HepG2 (cell line): ENCODE data around the gene LRRN4CL.

Experiments used
- CTCF ChIP-seq: sonication (generic); formaldehyde crosslinking; IDR thresholded peaks from 2 replicates; pipeline ENCODE4 v1.5.0; 2020; ENCODE audit warnings: mild to moderate bottlenecking, missing genetic modification reagents, moderate library complexity
- DPF2 ChIP-seq: sonication (generic); formaldehyde crosslinking; IDR thresholded peaks from 2 replicates; pipeline ENCODE4 v1.4.0; 2020; ENCODE audit warnings: mild to moderate bottlenecking, low read depth, missing genetic modification reagents, borderline replicate concordance
- FOXJ3 ChIP-seq: sonication (generic); formaldehyde crosslinking; IDR thresholded peaks from 2 replicates; pipeline ENCODE4 v1.4.0; 2020; ENCODE audit warnings: missing genetic modification reagents, mild to moderate bottlenecking, borderline replicate concordance
- HDAC2 ChIP-seq: sonication (generic); formaldehyde crosslinking; IDR thresholded peaks from 2 replicates; pipeline ENCODE4 v1.4.0; 2020; ENCODE audit warnings: missing genetic modification reagents
- MTA1 ChIP-seq: sonication (generic); formaldehyde crosslinking; IDR thresholded peaks from 2 replicates; pipeline ENCODE4 v1.4.0; 2020; ENCODE audit warnings: missing genetic modification reagents, mild to moderate bottlenecking, borderline replicate concordance
- POLR2AphosphoS5 ChIP-seq: IDR thresholded peaks from 2 replicates; pipeline ENCODE4 v1.6.1; 2012; ENCODE audit warnings: low read depth, low read length
- REL ChIP-seq: sonication (generic); formaldehyde crosslinking; conservative IDR thresholded peaks from 2 replicates; pipeline ENCODE4 v1.8.0; 2022; ENCODE audit warnings: mild to moderate bottlenecking, missing genetic modification reagents, moderate library complexity
- RXRA ChIP-seq: sonication (generic); formaldehyde crosslinking; IDR thresholded peaks from 2 replicates; pipeline ENCODE4 v1.5.1; 2020; ENCODE audit warnings: missing genetic modification reagents
- ZFX ChIP-seq: sonication (generic); formaldehyde crosslinking; IDR thresholded peaks from 2 replicates; pipeline ENCODE4 v1.4.0; 2020; ENCODE audit warnings: mild to moderate bottlenecking, low read depth, missing genetic modification reagents, moderate library complexity
- ZNF281 ChIP-seq: sonication (generic); formaldehyde crosslinking; IDR thresholded peaks from 2 replicates; pipeline ENCODE4 v1.4.0; 2020; ENCODE audit warnings: missing genetic modification reagents, borderline replicate concordance
- ZNF572 ChIP-seq: sonication (generic); formaldehyde crosslinking; IDR thresholded peaks from 2 replicates; pipeline ENCODE4 v1.5.1; 2020; ENCODE audit warnings: mild to moderate bottlenecking, missing genetic modification reagents

GRCh38 chr11:62716206-62716605 lies 26.9 kb upstream of the LRRN4CL start:
- TF ChIP-seq MTA1 (CRISPR knock-in tag) (no peak), CTCF (no peak), FOXJ3 (CRISPR knock-in tag) (no peak), REL (no peak), ZNF281 (CRISPR knock-in tag) (no peak), ZFX (CRISPR knock-in tag) (no peak), RXRA (no peak), DPF2 (CRISPR knock-in tag) (no peak), HDAC2 (CRISPR knock-in tag) (no peak), POLR2AphosphoS5 (no peak), ZNF572 (CRISPR knock-in tag) (no peak)
